ENCODE data around the gene RASL12.
"Not testable (repeated sequence)": the region's sequence is repeated elsewhere in the genome, so short reads cannot be mapped to it uniquely, and the experiment has no call there.

The RASL12 gene

GRCh38 chr15:65021488-65021887 lies 46.3 kb downstream of the RASL12 start:
- Histone ChIP-seq H3F3A (ENCODE audit: insufficient read depth) (no peaks in the 10 kb centered on the region), H3K9me3 (ENCODE audit: insufficient read depth, low read length) (no peaks in the 10 kb centered on the region), H3K27ac (ENCODE audit: low read depth, low read length) (no peak overlapping the region), H3K4me3 (ENCODE audit: insufficient read depth, low read length, poor library complexity, severe bottlenecking) (no peak overlapping the region), H3K9ac (ENCODE audit: low read length) (no peak overlapping the region), H3K27me3 (ENCODE audit: low read length) (no peaks in the 10 kb centered on the region), H3K4me2 (ENCODE audit: low read depth, low read length, poor library complexity, severe bottlenecking) (no peak overlapping the region), H3K79me2 (ENCODE audit: insufficient read depth, low read length) (no peaks in the 10 kb centered on the region), H3K36me3 (ENCODE audit: low read length) (peaks cover 33% of the 10 kb centered on the region; the same call in 1 of the 2 replicates), H2AFZ (ENCODE audit: low read depth, low read length, severe bottlenecking) (no peak overlapping the region), H3K9me2 (replicated peaks; ENCODE audit: insufficient read depth, low read length) (no peaks in the 10 kb centered on the region), H4K20me1 (ENCODE audit: low read depth, low read length) (no peaks in the 10 kb centered on the region)
- TF ChIP-seq EZH2phosphoT487 (conservative IDR thresholded peaks at IDR 0.05; ENCODE audit: low read length) (no peak), CTCF (IDR thresholded peaks at IDR 0.05; ENCODE audit: insufficient read depth, low read length, poor library complexity, severe bottlenecking) (no peak)

GRCh38 chr15:65020419-65020818 lies 47.4 kb downstream of the RASL12 start:
- Histone ChIP-seq H2AFZ (ENCODE audit: low read depth, low read length, severe bottlenecking) (no peak overlapping the region), H4K20me1 (ENCODE audit: low read depth, low read length) (no peaks in the 10 kb centered on the region), H3F3A (ENCODE audit: insufficient read depth) (no peaks in the 10 kb centered on the region), H3K4me3 (ENCODE audit: insufficient read depth, low read length, poor library complexity, severe bottlenecking) (no peak overlapping the region), H3K27ac (ENCODE audit: low read depth, low read length) (no peak overlapping the region), H3K4me2 (ENCODE audit: low read depth, low read length, poor library complexity, severe bottlenecking) (no peak overlapping the region), H3K36me3 (ENCODE audit: low read length) (peaks cover 42% of the 10 kb centered on the region; the same call in 1 of the 2 replicates), H3K9ac (ENCODE audit: low read length) (no peak overlapping the region), H3K79me2 (ENCODE audit: insufficient read depth, low read length) (no peaks in the 10 kb centered on the region), H3K9me2 (replicated peaks; ENCODE audit: insufficient read depth, low read length) (no peaks in the 10 kb centered on the region), H3K9me3 (ENCODE audit: insufficient read depth, low read length) (no peaks in the 10 kb centered on the region), H3K27me3 (ENCODE audit: low read length) (no peaks in the 10 kb centered on the region)
- TF ChIP-seq EZH2phosphoT487 (conservative IDR thresholded peaks at IDR 0.05; ENCODE audit: low read length) (no peak), CTCF (IDR thresholded peaks at IDR 0.05; ENCODE audit: insufficient read depth, low read length, poor library complexity, severe bottlenecking) (no peak)

GRCh38 chr15:65011198-65011597 lies 56.6 kb downstream of the RASL12 start:
- H3F3A ChIP-seq (ENCODE audit: insufficient read depth); H3K9me2 ChIP-seq (replicated peaks; ENCODE audit: insufficient read depth, low read length); H3K4me3 ChIP-seq (ENCODE audit: insufficient read depth, low read length, poor library complexity, severe bottlenecking); H4K20me1 ChIP-seq (ENCODE audit: low read depth, low read length); H3K9me3 ChIP-seq (ENCODE audit: insufficient read depth, low read length); H3K4me2 ChIP-seq (ENCODE audit: low read depth, low read length, poor library complexity, severe bottlenecking); H3K27me3 ChIP-seq (ENCODE audit: low read length); H3K79me2 ChIP-seq (ENCODE audit: insufficient read depth, low read length); H2AFZ ChIP-seq (ENCODE audit: low read depth, low read length, severe bottlenecking); H3K9ac ChIP-seq (ENCODE audit: low read length); H3K27ac ChIP-seq (ENCODE audit: low read depth, low read length): not testable (repeated sequence)
- peaks cover 17% of the 10 kb centered on the region for H3K36me3 ChIP-seq (ENCODE audit: low read length)

- Histone ChIP-seq H3K4me2 (ENCODE audit: low read depth, low read length, poor library complexity, severe bottlenecking) (no peak overlapping the region), H3K79me2 (ENCODE audit: insufficient read depth, low read length) (no peaks in the 10 kb centered on the region), H3K27ac (ENCODE audit: low read depth, low read length) (no peak overlapping the region), H3K9me3 (ENCODE audit: insufficient read depth, low read length) (no peaks in the 10 kb centered on the region), H3K36me3 (ENCODE audit: low read length) (peaks cover 9% of the 10 kb centered on the region), H3K9me2 (replicated peaks; ENCODE audit: insufficient read depth, low read length) (no peaks in the 10 kb centered on the region), H3K9ac (ENCODE audit: low read length) (no peak overlapping the region), H3F3A (ENCODE audit: insufficient read depth) (no peaks in the 10 kb centered on the region; the same call in 1 of the 2 replicates), H4K20me1 (ENCODE audit: low read depth, low read length) (no peaks in the 10 kb centered on the region), H3K27me3 (ENCODE audit: low read length) (no peaks in the 10 kb centered on the region), H3K4me3 (ENCODE audit: insufficient read depth, low read length, poor library complexity, severe bottlenecking) (no peak overlapping the region), H2AFZ (ENCODE audit: low read depth, low read length, severe bottlenecking) (no peak overlapping the region)
- TF ChIP-seq CTCF (IDR thresholded peaks at IDR 0.05; ENCODE audit: insufficient read depth, low read length, poor library complexity, severe bottlenecking) = no peak
- TF ChIP-seq EZH2phosphoT487 (conservative IDR thresholded peaks at IDR 0.05; ENCODE audit: low read length) = no peak
These were observed 58.8 kb downstream of the RASL12 start for GRCh38 chr15:65008983-65009382.
